Suprapubic skin (tissue), 4 donors: ENCODE measurements around the gene VAV2.

Experiments used
- EP300 ChIP-seq: sonication (generic); formaldehyde crosslinking; IDR thresholded peaks from one replicate; pipeline ENCODE4 v1.6.1; 2017; ENCODE audit warnings: antibody characterized with exemption
- POLR2A ChIP-seq, 2 donors: fragments of 450-650 bp; IDR thresholded peaks; one replicate each; pipeline ENCODE4 v1.6.1; 2017; ENCODE audit warnings: antibody characterized with exemption in 2 of 2, mild to moderate bottlenecking in 2 of 2, moderate library complexity in 2 of 2
- POLR2AphosphoS5 ChIP-seq, 3 donors: sonication (generic); formaldehyde crosslinking; IDR thresholded peaks; one replicate each; pipeline ENCODE4 v1.6.1; 2017; ENCODE audit warnings: antibody characterized with exemption in 3 of 3
- TF ChIP-seq, protein P1 (sequence below), 2 donors: fragments of 200-600 bp in 1 of 2; fragments of 450-650 bp in 1 of 2; sonication (generic) in 1 of 2; IDR thresholded peaks; one replicate each; pipeline ENCODE4 v1.5.1; 2016 to 2019; ENCODE audit warnings: antibody characterized with exemption in 2 of 2, mild to moderate bottlenecking in 1 of 2, moderate library complexity in 1 of 2

DNA sequence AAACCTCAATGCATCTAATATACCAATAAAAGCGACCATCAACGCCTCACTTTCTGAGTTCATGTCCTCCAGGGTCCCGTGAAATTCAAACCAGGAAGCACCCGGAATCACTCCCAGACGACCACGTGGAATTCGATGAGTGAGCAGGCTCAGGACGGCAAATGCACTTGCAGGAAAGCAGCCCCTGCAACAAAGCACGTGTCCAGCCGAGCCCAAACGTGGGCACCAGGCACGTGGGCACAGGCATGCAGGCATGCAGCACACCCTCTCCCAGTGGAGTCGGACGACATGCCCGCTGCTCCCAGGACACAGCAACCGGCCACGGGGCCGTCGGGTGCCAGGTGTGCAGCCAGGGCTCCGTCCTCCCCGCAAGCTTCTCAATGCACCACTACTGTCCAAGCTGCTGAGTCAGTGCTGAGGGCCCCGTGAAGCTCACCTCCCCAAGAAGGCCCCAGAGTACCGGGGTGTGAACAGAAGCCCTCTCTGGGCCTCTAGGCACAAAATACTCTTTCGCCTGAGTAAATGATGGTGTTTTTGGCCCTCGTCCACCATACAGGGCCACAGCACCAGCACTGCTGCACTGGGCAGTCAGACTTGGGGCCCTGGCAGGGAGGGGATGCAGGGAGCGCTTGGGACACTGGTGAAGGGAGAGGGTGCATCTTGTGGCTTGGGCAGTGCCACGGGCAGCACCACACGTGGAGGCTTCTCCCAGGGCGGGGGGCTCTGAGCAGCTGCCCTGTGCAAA is 87.6 kb downstream of the VAV2 start:
- TF ChIP-seq, protein P1, sequence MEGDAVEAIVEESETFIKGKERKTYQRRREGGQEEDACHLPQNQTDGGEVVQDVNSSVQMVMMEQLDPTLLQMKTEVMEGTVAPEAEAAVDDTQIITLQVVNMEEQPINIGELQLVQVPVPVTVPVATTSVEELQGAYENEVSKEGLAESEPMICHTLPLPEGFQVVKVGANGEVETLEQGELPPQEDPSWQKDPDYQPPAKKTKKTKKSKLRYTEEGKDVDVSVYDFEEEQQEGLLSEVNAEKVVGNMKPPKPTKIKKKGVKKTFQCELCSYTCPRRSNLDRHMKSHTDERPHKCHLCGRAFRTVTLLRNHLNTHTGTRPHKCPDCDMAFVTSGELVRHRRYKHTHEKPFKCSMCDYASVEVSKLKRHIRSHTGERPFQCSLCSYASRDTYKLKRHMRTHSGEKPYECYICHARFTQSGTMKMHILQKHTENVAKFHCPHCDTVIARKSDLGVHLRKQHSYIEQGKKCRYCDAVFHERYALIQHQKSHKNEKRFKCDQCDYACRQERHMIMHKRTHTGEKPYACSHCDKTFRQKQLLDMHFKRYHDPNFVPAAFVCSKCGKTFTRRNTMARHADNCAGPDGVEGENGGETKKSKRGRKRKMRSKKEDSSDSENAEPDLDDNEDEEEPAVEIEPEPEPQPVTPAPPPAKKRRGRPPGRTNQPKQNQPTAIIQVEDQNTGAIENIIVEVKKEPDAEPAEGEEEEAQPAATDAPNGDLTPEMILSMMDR (IDR thresholded peaks at IDR 0.05) = no peak
- TF ChIP-seq POLR2A (IDR thresholded peaks at IDR 0.05) (no peak), EP300 (no peak), POLR2AphosphoS5 (IDR thresholded peaks at IDR 0.05) (no peak)
